Kasumi-1 (cell line): ENCODE results near the gene PATE1.

ENCODE experiments used
- DNase-seq, 2 experiments: peaks; one replicate each; lab custom pipeline; 2025; lab: John Stamatoyannopoulos, UW

Gene PATE1

GRCh38 chr11:125790825-125791224 is 44.7 kb downstream of the PATE1 start:
- no peak for DNase-seq

GRCh38 chr11:125797641-125798040 is 51.6 kb downstream of the PATE1 start:
- DNase-seq, result no peak
